ENCODE results near the gene IFNGR1.

DNA sequence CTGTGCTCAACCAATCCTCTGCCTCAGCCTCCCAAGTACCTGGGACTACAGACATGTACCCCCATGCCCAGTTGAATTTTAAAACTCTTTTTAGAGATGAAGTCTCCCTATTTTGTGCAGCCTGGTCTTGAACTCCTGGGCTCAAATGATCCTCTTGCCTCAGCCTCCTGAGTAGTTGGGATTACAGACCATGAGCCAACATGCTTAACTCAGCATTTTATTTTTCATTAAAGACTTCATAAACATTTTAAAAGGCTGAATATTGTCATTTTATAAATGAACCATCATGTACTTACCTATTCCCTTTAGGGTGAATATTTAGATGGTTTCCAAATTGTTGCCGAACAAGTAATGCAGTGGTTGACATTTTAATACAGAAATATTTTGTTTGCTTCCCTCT is 16.5 kb upstream of the IFNGR1 start:
- TF ChIP-seq, protein P1, sequence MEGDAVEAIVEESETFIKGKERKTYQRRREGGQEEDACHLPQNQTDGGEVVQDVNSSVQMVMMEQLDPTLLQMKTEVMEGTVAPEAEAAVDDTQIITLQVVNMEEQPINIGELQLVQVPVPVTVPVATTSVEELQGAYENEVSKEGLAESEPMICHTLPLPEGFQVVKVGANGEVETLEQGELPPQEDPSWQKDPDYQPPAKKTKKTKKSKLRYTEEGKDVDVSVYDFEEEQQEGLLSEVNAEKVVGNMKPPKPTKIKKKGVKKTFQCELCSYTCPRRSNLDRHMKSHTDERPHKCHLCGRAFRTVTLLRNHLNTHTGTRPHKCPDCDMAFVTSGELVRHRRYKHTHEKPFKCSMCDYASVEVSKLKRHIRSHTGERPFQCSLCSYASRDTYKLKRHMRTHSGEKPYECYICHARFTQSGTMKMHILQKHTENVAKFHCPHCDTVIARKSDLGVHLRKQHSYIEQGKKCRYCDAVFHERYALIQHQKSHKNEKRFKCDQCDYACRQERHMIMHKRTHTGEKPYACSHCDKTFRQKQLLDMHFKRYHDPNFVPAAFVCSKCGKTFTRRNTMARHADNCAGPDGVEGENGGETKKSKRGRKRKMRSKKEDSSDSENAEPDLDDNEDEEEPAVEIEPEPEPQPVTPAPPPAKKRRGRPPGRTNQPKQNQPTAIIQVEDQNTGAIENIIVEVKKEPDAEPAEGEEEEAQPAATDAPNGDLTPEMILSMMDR (IDR thresholded peaks at IDR 0.05 in 2 of 3, conservative IDR thresholded peaks at IDR 0.05 in 1 of 3; ENCODE audit: borderline replicate concordance in 1 of 3, insufficient read depth in 1 of 3, low read depth in 2 of 3, low read length in 2 of 3), result no peak
- TF ChIP-seq CBX3 (IDR thresholded peaks at IDR 0.05; ENCODE audit: low read depth) (no peak), POLR2A (IDR thresholded peaks at IDR 0.05; ENCODE audit: borderline replicate concordance, extremely low read depth, insufficient read depth, insufficient read length) (no peak), CEBPB (IDR thresholded peaks at IDR 0.05; ENCODE audit: low read depth) (no peak), ZBTB33 (IDR thresholded peaks at IDR 0.05; ENCODE audit: extremely low read depth, insufficient replicate concordance, low read length) (no peak), EZH2 (IDR thresholded peaks at IDR 0.05) (no peak), POLR2AphosphoS5 (IDR thresholded peaks at IDR 0.05; ENCODE audit: low read depth, low read length) (no peak)

Data from HCT116 (cell line).